ENCODE data around the gene GPC3. TPM values are rescaled to one million over a fixed set of nuclear protein-coding genes. Genes with fewer than 3 reads are reported as not detected.

GPC3 gene
- total RNA-seq, 2 experiments from 2014 or later, result 0.25 to 0.59 TPM

DNA sequence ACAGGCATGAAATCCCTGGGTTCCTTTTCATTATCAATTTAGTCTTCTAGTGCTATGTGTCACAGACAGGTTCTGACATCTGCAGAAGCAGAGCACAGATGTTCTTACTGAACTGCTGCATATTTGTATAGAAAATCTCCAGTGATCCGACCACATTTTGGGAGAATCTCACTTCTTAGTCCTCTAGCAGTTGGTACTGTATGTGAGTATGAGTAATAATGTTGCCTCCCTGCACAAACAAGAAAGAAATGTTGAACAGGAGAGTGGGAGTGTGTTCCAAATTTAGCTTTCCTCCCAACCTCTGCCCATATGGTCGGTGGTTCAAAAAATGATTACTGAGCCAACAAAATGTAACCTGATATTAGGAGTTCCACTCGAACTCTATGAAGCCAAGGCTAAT lies 404.8 kb downstream of the GPC3 start:
- H3K36me3 ChIP-seq (ENCODE audit: insufficient read depth, low read length), result no peaks in the 10 kb centered on the region
- Mint-ChIP-seq H3K36me3 (ENCODE audit: low read depth) (no peaks in the 10 kb centered on the region), H3K4me1 (ENCODE audit: low read depth) (no peaks in the 10 kb centered on the region), H3K9me3 (no peaks in the 10 kb centered on the region), H3K4me3 (no peak overlapping the region), H3K27me3 (no peaks in the 10 kb centered on the region), H3K27ac (no peak overlapping the region)
- DNase-seq, result no peak
- no peaks in the 10 kb centered on the region for H3K27me3 ChIP-seq (ENCODE audit: control insufficient read depth in 1 of 2, insufficient read depth in 2 of 2, low read length in 2 of 2)
- H3K27ac ChIP-seq (ENCODE audit: low read depth in 1 of 2, low read length in 2 of 2), result no peak overlapping the region
- ChIA-PET POLR2A (no interaction called here), CTCF (no interaction called here)
- H3K4me3 ChIP-seq (ENCODE audit: low read length), result no peak overlapping the region
- no peak for TF ChIP-seq CTCF (IDR thresholded peaks at IDR 0.05)
- no peaks in the 10 kb centered on the region for H3K9me3 ChIP-seq (ENCODE audit: control insufficient read depth in 1 of 2, insufficient read depth in 1 of 2, low read length in 2 of 2)
- intact Hi-C loops (cut with DNase I, micrococcal nuclease), result no loop called here
- no peak for ATAC-seq (ENCODE audit: poor library complexity)
- no peaks in the 10 kb centered on the region for H3K4me1 ChIP-seq (ENCODE audit: insufficient read depth, low read length)

DNA sequence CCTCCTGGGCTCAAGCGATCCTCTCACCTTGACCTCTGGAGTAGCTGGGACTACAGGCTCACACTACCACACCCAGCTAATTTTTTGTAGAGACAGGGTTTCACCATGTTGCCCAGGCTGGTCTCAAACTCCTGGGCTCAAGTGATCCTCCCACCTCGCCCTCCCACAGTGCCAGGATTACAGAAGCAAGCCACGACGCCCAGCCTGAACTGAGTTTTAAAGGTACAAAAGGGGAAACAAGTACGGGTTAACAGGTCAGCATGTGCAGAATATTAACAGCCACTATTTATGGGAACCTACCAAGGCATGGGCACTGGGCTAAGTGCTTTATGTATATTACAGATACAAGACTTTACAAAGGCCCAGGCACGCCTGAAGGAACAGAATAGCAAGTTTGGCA lies 405.8 kb downstream of the GPC3 start:
- no peak for ATAC-seq (ENCODE audit: poor library complexity)
- POLR2A ChIA-PET, result no interaction called here

DNA sequence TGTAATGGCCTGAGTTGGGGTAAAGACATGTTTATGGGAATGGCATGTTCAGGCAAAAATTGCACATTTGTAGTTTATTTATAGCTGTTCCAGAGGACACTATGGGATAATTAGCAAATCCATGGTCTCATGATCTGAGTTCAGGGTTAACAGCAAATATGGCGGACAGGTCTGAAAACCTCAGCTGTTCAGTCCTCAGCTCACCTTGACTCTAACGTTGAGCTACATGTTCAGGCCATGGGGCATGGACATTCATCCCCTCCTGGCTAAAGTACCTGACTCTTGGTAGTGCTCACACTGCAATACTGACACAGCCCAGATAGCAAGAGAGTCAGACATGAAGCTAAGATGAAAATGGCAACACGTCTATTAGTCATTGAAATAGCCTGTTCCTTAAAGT lies 408.5 kb downstream of the GPC3 start:
- Mint-ChIP-seq H3K4me3 (no peak overlapping the region), H3K36me3 (ENCODE audit: low read depth) (no peaks in the 10 kb centered on the region), H3K27me3 (no peaks in the 10 kb centered on the region), H3K4me1 (ENCODE audit: low read depth) (no peaks in the 10 kb centered on the region), H3K27ac (no peak overlapping the region), H3K9me3 (no peaks in the 10 kb centered on the region)
- H3K27ac ChIP-seq (ENCODE audit: low read depth in 1 of 2, low read length in 2 of 2), result no peak overlapping the region
- no peaks in the 10 kb centered on the region for H3K27me3 ChIP-seq (ENCODE audit: control insufficient read depth in 1 of 2, insufficient read depth in 2 of 2, low read length in 2 of 2)
- no peak overlapping the region for H3K4me3 ChIP-seq (ENCODE audit: low read length)
- no peak for TF ChIP-seq CTCF (IDR thresholded peaks at IDR 0.05)
- intact Hi-C loops (cut with DNase I, micrococcal nuclease), result no loop called here
- CTCF ChIA-PET, result interaction anchor here (1.1 kb wide), 1 partner anchor 9 kb away, joined by 3 read pairs; no protein-coding TSS in a partner anchor
- no peaks in the 10 kb centered on the region for H3K36me3 ChIP-seq (ENCODE audit: insufficient read depth, low read length)
- no peak for DNase-seq
- POLR2A ChIA-PET, result no interaction called here
- ATAC-seq (ENCODE audit: poor library complexity), result no peak
- H3K9me3 ChIP-seq (ENCODE audit: control insufficient read depth in 1 of 2, insufficient read depth in 1 of 2, low read length in 2 of 2), result no peaks in the 10 kb centered on the region
- no peaks in the 10 kb centered on the region for H3K4me1 ChIP-seq (ENCODE audit: insufficient read depth, low read length)

More for the DNA sequence above, 405.8 kb downstream of the GPC3 start:
- no peak overlapping the region for H3K4me3 Mint-ChIP-seq
- H3K27ac Mint-ChIP-seq, result no peak overlapping the region
- H3K27me3 ChIP-seq (ENCODE audit: control insufficient read depth in 1 of 2, insufficient read depth in 2 of 2, low read length in 2 of 2), result no peaks in the 10 kb centered on the region
- H3K36me3 Mint-ChIP-seq (ENCODE audit: low read depth), result no peaks in the 10 kb centered on the region
- no peaks in the 10 kb centered on the region for H3K27me3 Mint-ChIP-seq
- intact Hi-C loops (cut with DNase I, micrococcal nuclease), result no loop called here
- no peaks in the 10 kb centered on the region for H3K9me3 Mint-ChIP-seq
- CTCF ChIA-PET, result no interaction called here
- DNase-seq, result no peak
- H3K27ac ChIP-seq (ENCODE audit: low read depth in 1 of 2, low read length in 2 of 2), result no peak overlapping the region
- H3K9me3 ChIP-seq (ENCODE audit: control insufficient read depth in 1 of 2, insufficient read depth in 1 of 2, low read length in 2 of 2), result no peaks in the 10 kb centered on the region
- H3K4me3 ChIP-seq (ENCODE audit: low read length), result no peak overlapping the region
- no peaks in the 10 kb centered on the region for H3K36me3 ChIP-seq (ENCODE audit: insufficient read depth, low read length)
- TF ChIP-seq CTCF (IDR thresholded peaks at IDR 0.05), result no peak
- no peaks in the 10 kb centered on the region for H3K4me1 Mint-ChIP-seq (ENCODE audit: low read depth)
- H3K4me1 ChIP-seq (ENCODE audit: insufficient read depth, low read length), result no peaks in the 10 kb centered on the region

Data from CD4-positive, alpha-beta T cell (primary cell).